IMR-90 (cell line): ENCODE data around the gene TANGO2.

Experiments used
- BHLHE40 ChIP-seq: fragments of 150-350 bp; IDR thresholded peaks from 2 replicates; pipeline ENCODE4 v1.6.1; 2016; ENCODE audit warnings: mild to moderate bottlenecking, low read depth, low read length
- CEBPB ChIP-seq: IDR thresholded peaks from 2 replicates; pipeline ENCODE4 v1.6.1; 2012; ENCODE audit warnings: low read depth, low read length, improper control_type of control experiment
- FOS ChIP-seq: fragments of 150-350 bp; IDR thresholded peaks from 2 replicates; pipeline ENCODE4 v1.6.1; 2016; ENCODE audit warnings: low read depth, low read length
- MXI1 ChIP-seq: IDR thresholded peaks from 2 replicates; pipeline ENCODE4 v1.6.1; 2012; ENCODE audit warnings: low read depth, mild to moderate bottlenecking, low read length, moderate library complexity, borderline replicate concordance
- NFE2L2 ChIP-seq: fragments of 150-350 bp; IDR thresholded peaks from 2 replicates; pipeline ENCODE4 v1.6.1; 2016; ENCODE audit warnings: low read depth, mild to moderate bottlenecking, low read length
- POLR2A ChIP-seq: IDR thresholded peaks from 2 replicates; pipeline ENCODE4 v1.6.1; 2012; ENCODE audit warnings: mild to moderate bottlenecking, low read depth, low read length
- RAD21 ChIP-seq: IDR thresholded peaks from 2 replicates; pipeline ENCODE4 v1.6.1; 2012; ENCODE audit warnings: low read length, improper control_type of control experiment
- RFX5 ChIP-seq: IDR thresholded peaks from 2 replicates; pipeline ENCODE4 v1.8.0; 2012; ENCODE audit warnings: low read depth, mild to moderate bottlenecking, low read length, moderate library complexity
- SMC3 ChIP-seq: fragments of 150-350 bp; IDR thresholded peaks from 2 replicates; pipeline ENCODE4 v1.6.1; 2016; ENCODE audit warnings: low read depth, mild to moderate bottlenecking, antibody characterized with exemption, low read length, moderate library complexity
- TF ChIP-seq, protein P1 (sequence below): conservative IDR thresholded peaks from 2 replicates; pipeline ENCODE4 v1.5.1; 2012; ENCODE audit warnings: mild to moderate bottlenecking, low read depth, low read length, improper control_type of control experiment
- TF ChIP-seq, protein P2 (sequence below): fragments of 150-350 bp; IDR thresholded peaks from 2 replicates; pipeline ENCODE4 v1.6.1; 2016; ENCODE audit warnings: low read depth, mild to moderate bottlenecking, low read length, moderate library complexity, borderline replicate concordance
- TF ChIP-seq, protein P3 (sequence below): fragments of 150-350 bp; IDR thresholded peaks from 2 replicates; pipeline ENCODE4 v1.6.1; 2017; ENCODE audit warnings: mild to moderate bottlenecking, antibody characterized with exemption, low read length, low read depth

DNA sequence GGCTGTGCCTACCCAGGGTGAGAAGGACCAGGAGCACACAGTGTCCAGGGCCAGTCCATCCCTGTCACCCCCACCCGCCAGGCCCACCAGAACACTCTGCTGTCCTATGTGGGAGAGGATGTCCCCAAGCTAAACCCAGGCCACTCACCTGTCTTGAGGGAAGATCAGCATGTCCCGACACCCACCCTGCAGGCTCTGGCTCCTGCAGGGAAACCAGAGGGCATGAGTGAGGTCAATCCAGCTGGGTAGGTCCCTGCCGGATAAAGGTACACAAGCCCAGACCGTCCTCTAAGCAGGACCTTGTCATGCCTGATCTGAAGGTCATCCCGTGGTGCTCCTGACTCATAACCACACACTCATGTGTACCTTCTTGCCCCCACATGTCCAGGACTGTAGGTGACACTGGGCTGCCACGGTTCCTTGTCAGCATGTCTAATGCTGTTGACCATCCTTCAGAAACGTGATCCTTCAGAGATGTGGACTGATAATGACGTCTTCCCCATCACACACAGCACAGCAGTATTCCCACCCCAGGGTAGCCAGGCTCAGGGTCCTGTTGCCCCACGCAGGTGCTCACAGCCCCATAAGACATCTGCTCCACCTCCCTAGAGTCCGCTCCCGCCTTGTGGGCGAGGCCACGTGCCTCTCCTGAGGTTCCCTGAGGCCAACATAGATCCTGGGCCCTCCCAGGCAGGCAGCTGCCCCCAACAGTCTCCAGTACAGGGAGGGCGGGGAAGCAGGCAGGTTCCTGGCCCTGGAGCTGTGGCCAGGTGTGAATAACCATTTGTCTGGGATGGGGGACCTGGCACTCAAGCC, 10.4 kb upstream of the TANGO2 start:
- TF ChIP-seq, protein P1, sequence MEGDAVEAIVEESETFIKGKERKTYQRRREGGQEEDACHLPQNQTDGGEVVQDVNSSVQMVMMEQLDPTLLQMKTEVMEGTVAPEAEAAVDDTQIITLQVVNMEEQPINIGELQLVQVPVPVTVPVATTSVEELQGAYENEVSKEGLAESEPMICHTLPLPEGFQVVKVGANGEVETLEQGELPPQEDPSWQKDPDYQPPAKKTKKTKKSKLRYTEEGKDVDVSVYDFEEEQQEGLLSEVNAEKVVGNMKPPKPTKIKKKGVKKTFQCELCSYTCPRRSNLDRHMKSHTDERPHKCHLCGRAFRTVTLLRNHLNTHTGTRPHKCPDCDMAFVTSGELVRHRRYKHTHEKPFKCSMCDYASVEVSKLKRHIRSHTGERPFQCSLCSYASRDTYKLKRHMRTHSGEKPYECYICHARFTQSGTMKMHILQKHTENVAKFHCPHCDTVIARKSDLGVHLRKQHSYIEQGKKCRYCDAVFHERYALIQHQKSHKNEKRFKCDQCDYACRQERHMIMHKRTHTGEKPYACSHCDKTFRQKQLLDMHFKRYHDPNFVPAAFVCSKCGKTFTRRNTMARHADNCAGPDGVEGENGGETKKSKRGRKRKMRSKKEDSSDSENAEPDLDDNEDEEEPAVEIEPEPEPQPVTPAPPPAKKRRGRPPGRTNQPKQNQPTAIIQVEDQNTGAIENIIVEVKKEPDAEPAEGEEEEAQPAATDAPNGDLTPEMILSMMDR = no peak
- TF ChIP-seq MXI1 (no peak), BHLHE40 (no peak), POLR2A (no peak), CEBPB (no peak), RFX5 (no peak), RAD21 (no peak), NFE2L2 (no peak), FOS (no peak), SMC3 (no peak)
- TF ChIP-seq, protein P2, sequence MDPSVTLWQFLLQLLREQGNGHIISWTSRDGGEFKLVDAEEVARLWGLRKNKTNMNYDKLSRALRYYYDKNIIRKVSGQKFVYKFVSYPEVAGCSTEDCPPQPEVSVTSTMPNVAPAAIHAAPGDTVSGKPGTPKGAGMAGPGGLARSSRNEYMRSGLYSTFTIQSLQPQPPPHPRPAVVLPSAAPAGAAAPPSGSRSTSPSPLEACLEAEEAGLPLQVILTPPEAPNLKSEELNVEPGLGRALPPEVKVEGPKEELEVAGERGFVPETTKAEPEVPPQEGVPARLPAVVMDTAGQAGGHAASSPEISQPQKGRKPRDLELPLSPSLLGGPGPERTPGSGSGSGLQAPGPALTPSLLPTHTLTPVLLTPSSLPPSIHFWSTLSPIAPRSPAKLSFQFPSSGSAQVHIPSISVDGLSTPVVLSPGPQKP = no peak
- TF ChIP-seq, protein P3, sequence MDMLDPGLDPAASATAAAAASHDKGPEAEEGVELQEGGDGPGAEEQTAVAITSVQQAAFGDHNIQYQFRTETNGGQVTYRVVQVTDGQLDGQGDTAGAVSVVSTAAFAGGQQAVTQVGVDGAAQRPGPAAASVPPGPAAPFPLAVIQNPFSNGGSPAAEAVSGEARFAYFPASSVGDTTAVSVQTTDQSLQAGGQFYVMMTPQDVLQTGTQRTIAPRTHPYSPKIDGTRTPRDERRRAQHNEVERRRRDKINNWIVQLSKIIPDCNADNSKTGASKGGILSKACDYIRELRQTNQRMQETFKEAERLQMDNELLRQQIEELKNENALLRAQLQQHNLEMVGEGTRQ = no peak
